K562 (cell line): ENCODE measurements around the gene SLA2. TPM values are rescaled to one million over a fixed set of nuclear protein-coding genes. Genes with fewer than 3 reads are reported as not detected.

Source experiments
- TAF15 ChIP-seq: fragments of 200-400 bp; formaldehyde crosslinking; IDR thresholded peaks from 2 replicates; pipeline ENCODE4 v1.6.1; 2017; ENCODE audit warnings: mild to moderate bottlenecking, low read depth, low read length, moderate library complexity
- polyA plus RNA-seq, 8 experiments: library from polyadenylated mRNA; depleted of rRNA in 4 of 8; stranded (reverse) in 5 of 8; unstranded in 3 of 8; fragments of >200 nt; fragmentation: Nextera tagmentation in 2 of 8; fragmentation: Illumina TruSeq in 1 of 8; extraction: Ambion mirVana in 2 of 8; extraction: Trizol in 1 of 8; gene quantifications; 2 replicates each; pipeline versions ENCODE4 v1.2.1 to v1.2.3, GENCODE V29; 2011 to 2014; ENCODE audit warnings: inconsistent platforms in 1 of 8, missing spikeins in 1 of 8
- total RNA-seq, 7 experiments: library from RNA; depleted of rRNA in 6 of 7; stranded (reverse); fragments of >200 nt in 6 of 7; fragmentation: Illumina TruSeq in 2 of 7; extraction: Trizol in 2 of 7; gene quantifications; 2 replicates each; pipeline versions ENCODE4 v1.2.1 to v1.2.3, GENCODE V29; 2011 to 2021; ENCODE audit warnings: low replicate concordance in 1 of 7
- TF ChIP-seq, protein P1 (sequence below), 2 experiments: fragments of 450-650 bp; IDR thresholded peaks; 2 replicates each; pipeline ENCODE4 v1.6.1; 2016; ENCODE audit warnings: mild to moderate bottlenecking in 2 of 2, borderline replicate concordance in 1 of 2, low read depth in 1 of 2, moderate library complexity in 1 of 2

Gene SLA2
- total and polyA plus RNA-seq, 9 of the 15 experiments (the other 6 are each of a cell fraction or from before 2014, with no cell fraction given), result 0.07 TPM; not detected in 7

DNA sequence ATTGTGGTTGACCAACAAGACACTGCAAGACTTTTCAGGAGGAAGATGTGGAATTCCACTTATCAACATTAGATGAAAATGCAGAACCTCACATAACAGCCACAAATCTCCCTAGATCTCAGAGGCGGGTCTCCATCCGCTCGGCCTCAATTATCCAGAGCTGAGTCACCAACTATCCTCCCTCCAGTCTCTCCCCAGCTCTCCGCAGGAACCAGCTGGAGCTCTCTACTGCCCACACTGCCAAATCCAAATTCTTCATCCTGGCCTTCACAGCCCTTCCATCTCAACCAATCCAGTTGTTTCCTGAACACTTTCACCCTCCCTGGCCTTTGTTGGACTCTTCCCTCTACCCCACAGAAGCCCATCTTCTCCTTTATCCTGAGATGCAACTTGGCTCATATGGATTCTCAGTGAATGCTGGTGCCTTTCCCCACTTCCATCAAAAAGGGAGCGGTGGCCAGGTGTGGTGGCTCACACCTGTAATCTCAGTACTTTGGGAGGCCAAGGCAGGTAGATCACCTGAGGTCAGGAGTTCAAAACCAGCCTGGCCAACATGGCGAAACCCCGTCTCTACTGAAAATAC is 76.1 kb downstream of the SLA2 start (continued):
- TF ChIP-seq, protein P1, sequence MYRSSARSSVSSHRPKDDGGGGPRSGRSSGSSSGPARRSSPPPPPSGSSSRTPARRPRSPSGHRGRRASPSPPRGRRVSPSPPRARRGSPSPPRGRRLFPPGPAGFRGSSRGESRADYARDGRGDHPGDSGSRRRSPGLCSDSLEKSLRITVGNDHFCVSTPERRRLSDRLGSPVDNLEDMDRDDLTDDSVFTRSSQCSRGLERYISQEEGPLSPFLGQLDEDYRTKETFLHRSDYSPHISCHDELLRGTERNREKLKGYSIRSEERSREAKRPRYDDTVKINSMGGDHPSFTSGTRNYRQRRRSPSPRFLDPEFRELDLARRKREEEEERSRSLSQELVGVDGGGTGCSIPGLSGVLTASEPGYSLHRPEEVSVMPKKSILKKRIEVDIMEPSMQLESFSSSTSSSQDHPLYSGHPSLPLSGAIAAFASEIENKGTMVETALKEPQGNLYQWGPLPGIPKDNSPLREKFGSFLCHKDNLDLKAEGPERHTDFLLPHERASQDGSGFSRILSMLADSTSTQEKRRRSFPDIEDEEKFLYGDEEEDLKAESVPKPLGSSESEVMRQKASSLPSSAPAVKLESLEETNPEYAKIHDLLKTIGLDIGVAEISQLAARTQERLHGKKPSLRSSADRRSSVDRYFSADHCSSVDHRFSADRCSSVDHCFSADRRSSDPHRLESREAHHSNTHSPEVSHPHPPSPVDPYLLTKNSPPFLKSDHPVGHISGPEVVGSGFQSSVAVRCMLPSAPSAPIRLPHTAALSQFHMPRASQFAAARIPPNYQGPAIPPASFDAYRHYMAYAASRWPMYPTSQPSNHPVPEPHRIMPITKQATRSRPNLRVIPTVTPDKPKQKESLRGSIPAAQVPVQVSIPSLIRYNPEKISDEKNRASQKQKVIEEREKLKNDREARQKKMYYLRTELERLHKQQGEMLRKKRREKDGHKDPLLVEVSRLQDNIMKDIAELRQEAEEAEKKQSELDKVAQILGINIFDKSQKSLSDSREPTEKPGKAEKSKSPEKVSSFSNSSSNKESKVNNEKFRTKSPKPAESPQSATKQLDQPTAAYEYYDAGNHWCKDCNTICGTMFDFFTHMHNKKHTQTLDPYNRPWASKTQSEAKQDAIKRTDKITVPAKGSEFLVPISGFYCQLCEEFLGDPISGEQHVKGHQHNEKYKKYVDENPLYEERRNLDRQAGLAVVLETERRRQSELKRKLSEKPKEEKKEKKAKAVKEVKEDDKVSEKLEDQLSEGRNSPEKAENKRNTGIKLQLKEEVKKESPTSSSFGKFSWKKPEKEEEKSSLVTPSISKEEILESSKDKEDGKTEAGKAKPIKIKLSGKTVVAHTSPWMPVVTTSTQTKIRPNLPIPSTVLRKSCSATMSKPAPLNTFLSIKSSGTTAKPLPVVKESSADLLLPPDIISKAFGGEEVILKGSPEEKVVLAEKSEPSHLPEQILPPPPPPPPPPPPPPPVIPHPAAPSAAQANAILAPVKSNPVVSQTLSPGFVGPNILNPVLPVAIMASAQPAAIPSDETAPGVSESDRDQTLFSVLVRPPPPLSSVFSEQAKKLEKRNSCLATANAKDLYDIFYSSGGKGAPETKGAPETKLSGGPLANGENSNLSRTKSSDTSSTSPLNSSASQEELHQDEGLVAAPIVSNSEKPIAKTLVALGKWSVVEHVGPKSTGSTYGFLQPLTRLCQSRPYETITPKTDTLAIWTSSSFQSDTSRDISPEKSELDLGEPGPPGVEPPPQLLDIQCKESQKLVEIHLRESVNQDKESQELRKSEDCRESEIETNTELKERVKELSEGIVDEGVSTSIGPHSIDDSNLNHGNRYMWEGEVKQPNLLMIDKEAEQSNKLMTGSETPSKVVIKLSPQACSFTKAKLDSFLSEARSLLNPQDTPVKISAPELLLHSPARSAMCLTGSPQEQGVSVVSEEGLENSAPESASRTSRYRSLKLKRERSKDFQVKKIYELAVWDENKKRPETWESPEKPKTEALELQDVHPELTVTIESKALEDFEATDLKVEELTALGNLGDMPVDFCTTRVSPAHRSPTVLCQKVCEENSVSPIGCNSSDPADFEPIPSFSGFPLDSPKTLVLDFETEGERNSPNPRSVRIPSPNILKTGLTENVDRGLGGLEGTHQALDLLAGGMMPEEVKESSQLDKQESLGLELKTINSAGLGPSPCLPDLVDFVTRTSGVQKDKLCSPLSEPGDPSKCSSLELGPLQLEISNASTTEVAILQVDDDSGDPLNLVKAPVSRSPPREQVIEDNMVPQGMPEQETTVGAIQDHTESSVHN (IDR thresholded peaks at IDR 0.05; ENCODE audit: borderline replicate concordance in 1 of 2, low read depth in 1 of 2), result no peak
- TF ChIP-seq TAF15, result no peak
- TF ChIP-seq, all 486 proteins: peak for 20
